GM10248 (cell line): Measurements from ENCODE around the gene CDH22.

ENCODE experiments used
- CTCF ChIA-PET: fragments of 300-600 bp; sonication (Branson Sonifier 250); formaldehyde crosslinking; extraction: SDS; loops from one replicate; lab custom pipeline; 2021; ENCODE audit warnings: antibody characterized with exemption; lab: Yijun Ruan, JAX
- POLR2A ChIA-PET: fragments of 350-650 bp; sonication (Branson Sonifier 250); formaldehyde crosslinking; extraction: SDS; loops from one replicate; lab custom pipeline; 2020; ENCODE audit warnings: antibody characterized with exemption; lab: Yijun Ruan, JAX
- DNase-seq: peaks from one replicate; pipeline ENCODE4 v3.0.0; 2012; ENCODE audit errors: extremely low spot score
- TF ChIP-seq, protein P1 (sequence below): IDR thresholded peaks from 2 replicates; pipeline ENCODE4 v1.5.1; 2012; ENCODE audit warnings: mild to moderate bottlenecking, low read depth; ENCODE audit errors: extremely low read depth, missing control alignments, control extremely low read depth

The CDH22 gene

DNA sequence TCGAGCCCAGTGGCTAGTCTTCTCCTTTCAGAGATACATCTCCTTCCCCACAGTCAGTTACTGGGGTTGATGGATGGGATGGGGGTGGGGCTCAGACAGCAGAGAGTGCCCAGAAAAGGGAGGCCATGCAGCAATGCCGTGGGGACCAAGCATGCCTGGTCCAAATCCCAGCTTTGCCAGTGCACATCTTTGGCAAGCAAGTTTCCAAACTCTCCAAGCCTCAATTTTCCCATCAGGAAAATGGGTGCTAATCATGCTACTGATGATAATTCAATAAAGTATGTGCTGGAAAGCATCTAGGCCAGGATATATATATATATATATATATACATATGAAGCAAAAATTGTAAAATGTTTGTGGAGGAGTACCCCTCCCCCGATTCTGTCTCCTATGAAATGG lies 111.3 kb downstream of the CDH22 start:
- DNase-seq = no peak
- TF ChIP-seq, protein P1, sequence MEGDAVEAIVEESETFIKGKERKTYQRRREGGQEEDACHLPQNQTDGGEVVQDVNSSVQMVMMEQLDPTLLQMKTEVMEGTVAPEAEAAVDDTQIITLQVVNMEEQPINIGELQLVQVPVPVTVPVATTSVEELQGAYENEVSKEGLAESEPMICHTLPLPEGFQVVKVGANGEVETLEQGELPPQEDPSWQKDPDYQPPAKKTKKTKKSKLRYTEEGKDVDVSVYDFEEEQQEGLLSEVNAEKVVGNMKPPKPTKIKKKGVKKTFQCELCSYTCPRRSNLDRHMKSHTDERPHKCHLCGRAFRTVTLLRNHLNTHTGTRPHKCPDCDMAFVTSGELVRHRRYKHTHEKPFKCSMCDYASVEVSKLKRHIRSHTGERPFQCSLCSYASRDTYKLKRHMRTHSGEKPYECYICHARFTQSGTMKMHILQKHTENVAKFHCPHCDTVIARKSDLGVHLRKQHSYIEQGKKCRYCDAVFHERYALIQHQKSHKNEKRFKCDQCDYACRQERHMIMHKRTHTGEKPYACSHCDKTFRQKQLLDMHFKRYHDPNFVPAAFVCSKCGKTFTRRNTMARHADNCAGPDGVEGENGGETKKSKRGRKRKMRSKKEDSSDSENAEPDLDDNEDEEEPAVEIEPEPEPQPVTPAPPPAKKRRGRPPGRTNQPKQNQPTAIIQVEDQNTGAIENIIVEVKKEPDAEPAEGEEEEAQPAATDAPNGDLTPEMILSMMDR = no peak
- ChIA-PET POLR2A (no interaction called here), CTCF (interaction anchor here (0.9 to 1.5 kb wide), 5 partner anchors 10 to 65 kb away, joined by 3 to 4 read pairs (median 3); no protein-coding TSS in a partner anchor)

DNA sequence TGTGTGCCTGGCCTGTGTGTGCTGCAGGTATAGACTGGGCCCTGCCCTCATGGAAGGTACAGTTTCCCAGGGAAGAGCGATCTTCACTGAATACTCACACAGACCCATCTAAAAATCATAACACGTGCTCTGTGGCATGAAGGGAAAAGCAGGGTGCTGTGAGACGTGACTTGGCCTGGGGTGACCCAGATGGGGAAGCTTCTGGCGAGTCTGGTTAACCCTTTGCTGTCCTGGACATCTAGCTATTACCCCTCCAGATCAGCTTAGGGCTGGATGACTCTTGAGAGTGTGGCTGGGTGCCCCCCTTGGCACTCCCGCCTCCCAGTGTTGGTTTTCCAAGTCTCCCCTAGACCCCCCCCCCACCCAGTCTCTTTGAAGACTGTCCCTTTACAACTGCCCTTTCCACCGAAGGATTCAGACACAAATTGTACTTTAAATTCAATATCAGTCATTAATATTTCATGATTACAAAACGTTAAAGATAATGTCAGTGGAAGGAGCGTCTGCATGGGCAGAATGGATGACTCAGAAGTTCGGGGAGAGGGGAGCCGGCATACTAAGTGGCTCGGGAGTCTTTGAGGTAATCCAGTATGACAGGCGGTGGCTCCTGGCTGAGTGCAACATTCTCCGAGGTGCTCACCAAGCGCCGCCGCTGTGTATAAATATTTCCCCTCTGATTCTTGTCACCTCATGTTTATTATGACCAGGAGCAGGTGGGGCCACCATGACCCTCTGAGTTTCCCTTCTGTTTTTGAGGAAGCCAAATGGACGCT lies 112.8 kb downstream of the CDH22 start:
- TF ChIP-seq, protein P1 = no peak
- POLR2A ChIA-PET = no interaction called here

DNA sequence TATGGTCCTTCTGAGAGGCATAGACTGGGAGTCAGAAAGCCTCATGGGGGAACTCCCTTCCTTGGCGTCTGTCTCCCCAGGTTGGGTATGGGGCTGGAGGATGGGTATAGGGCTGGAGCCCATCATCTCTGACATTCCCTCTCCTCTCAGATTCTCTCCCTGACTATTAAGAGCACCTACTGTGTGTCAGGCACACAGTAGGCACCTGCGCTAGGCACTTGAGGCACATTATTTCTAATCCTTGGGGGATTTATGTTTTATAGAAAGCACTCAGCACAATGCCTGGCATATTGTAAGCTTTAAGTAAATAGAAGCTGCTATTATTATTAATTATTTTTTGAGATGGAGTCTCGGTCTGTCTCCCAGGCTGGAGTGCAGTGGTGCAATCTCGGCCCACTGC lies 113.9 kb downstream of the CDH22 start:
- ChIA-PET CTCF (interaction anchor here (0.7 kb wide), 2 partner anchors 12 to 14 kb away, joined by 3 to 4 read pairs; no protein-coding TSS in a partner anchor), POLR2A (no interaction called here)
- DNase-seq = no peak
- TF ChIP-seq, protein P1 = no peak

More for the DNA sequence above, 112.8 kb downstream of the CDH22 start:
- DNase-seq = no peak
- CTCF ChIA-PET = interaction anchor here (0.7 to 1.5 kb wide), 2 partner anchors 10 to 20 kb away, joined by 3 to 4 read pairs; no protein-coding TSS in a partner anchor

DNA sequence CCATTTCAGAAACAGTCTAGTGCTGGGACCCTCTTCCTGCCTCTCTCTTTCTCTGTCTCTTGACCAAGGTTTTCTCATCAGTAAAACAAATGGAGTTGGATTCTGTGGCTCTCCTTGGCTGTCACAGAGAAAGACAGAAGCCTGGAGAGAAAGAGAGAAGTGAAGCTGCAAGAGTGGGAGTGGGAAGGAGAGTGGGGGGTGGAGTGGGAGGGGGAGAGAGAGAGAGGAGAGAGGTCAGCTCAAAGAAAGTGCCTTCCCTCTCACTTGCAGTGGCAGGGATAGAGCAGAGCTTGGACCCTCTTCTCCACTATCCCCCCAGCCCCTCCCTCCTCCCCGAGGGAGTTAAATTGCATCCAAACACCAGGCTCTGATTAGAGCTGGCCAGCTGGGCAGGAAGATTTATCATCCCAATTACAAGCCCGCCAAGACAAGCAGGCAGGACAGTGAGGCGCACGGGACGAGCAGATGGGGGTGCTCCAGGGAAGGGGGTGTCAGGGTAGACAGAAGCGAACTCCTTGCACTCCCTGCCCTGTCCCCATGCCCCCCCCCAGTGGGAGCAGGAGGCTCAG lies 115.8 kb downstream of the CDH22 start:
- DNase-seq = no peak
- ChIA-PET POLR2A (no interaction called here), CTCF (interaction anchor here (1.3 to 2.5 kb wide), 2 partner anchors 17 to 71 kb away, joined by 3 to 12 read pairs; no protein-coding TSS in a partner anchor)
- TF ChIP-seq, protein P1 = no peak

DNA sequence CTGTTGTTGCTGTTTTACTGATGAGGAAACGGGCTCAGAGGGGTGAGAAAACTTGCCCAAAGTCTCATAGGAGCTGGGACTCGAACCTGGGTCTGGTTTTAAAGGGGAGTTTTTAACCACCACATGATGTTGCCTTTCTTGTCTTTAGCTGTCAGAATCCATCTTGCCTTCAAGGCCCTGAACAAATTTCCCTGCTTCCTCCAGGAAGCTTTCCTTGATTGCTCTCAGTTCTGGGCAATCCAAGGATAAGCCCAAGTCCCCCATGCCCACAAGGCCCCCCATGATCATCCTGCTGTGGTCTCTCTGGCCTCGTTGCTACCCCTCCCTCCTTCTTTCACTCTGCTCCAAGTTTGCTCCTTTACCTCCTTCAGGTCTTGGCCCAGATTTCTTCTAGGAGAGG lies 116.7 kb downstream of the CDH22 start:
- TF ChIP-seq, protein P1 = no peak
- ChIA-PET CTCF (interaction anchor here (2.5 kb wide), 1 partner anchor 16 kb away, joined by 12 read pairs; no protein-coding TSS in a partner anchor), POLR2A (no interaction called here)
- DNase-seq = no peak

DNA sequence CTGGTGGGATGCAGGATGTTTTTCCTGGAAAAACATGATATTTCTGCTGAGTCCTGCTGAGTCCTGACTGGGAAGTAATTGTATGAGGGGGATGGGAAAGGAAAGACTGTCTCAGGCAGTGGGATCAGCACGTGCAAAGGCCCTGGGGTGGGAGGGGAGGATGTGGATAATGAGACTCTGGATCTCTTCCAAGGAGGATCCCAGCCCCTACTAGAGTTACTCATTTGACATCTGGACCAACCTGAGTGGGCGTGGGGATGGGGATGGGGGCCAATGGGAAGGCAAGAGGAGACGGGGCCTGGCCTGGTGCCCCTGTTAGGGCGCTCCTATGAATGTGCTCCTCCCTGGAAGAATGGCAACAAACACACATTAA lies 117.1 kb downstream of the CDH22 start:
- TF ChIP-seq, protein P1 = no peak
- DNase-seq = no peak
- ChIA-PET CTCF (interaction anchor here (2.5 kb wide), 1 partner anchor 15 kb away, joined by 12 read pairs; no protein-coding TSS in a partner anchor), POLR2A (no interaction called here)
